Body of pancreas (tissue), 4 donors: ENCODE data around the gene PAPPA2. TPM values are rescaled to one million over a fixed set of nuclear protein-coding genes. Genes with fewer than 3 reads are reported as not detected.

Source experiments
- ATAC-seq: fragments of 150-250 bp; one replicate; pipeline ENCODE4 v1.9.1; 2016
- DNase-seq, 4 donors: peaks; one replicate each; pipeline ENCODE4 v3.0.0-alpha.2; 2019
- H3K27ac ChIP-seq, 4 donors: fragments of 200-600 bp; sonication (generic); 1 replicate in 3 of 4; 2 replicates in 1 of 4; pipeline versions ENCODE4 v1.5.1 to v1.6.1; 2016 to 2019; ENCODE audit warnings: mild to moderate bottlenecking in 1 of 4, mixed read lengths in 1 of 4, moderate library complexity in 1 of 4
- H3K27me3 ChIP-seq, 2 donors: fragments of 200-600 bp; sonication (generic); one replicate each; pipeline ENCODE4 v1.6.0; 2016; ENCODE audit warnings: mild to moderate bottlenecking in 1 of 2
- H3K36me3 ChIP-seq, 2 donors: fragments of 200-600 bp; sonication (generic); replicated peaks in 1 of 2; 2 replicates each; pipeline ENCODE4 v1.5.1; 2016; ENCODE audit warnings: low read depth in 2 of 2; ENCODE audit not compliant: insufficient read depth in 1 of 2
- H3K4me1 ChIP-seq: fragments of 200-600 bp; sonication (generic); one replicate; pipeline ENCODE4 v1.6.0; 2016
- H3K4me3 ChIP-seq, 2 donors: fragments of 200-600 bp; sonication (generic); 1 replicate in 1 of 2; 2 replicates in 1 of 2; pipeline ENCODE4 v1.5.1; 2016 to 2019
- H3K9me3 ChIP-seq, 3 donors: fragments of 200-600 bp; sonication (generic); 1 replicate in 2 of 3; 2 replicates in 1 of 3; pipeline ENCODE4 v1.5.1; 2016
- POLR2A ChIP-seq, 3 donors: fragments of 450-650 bp; IDR thresholded peaks; one replicate each; pipeline ENCODE4 v1.6.1; 2016; ENCODE audit warnings: antibody characterized with exemption in 3 of 3, mild to moderate bottlenecking in 2 of 3
- WGBS, 2 donors: methylation state at CpG; one replicate each; pipeline ENCODE4 v1.1.5; 2017; 5-methylcytosine and 5-hydroxymethylcytosine counted together
- intact Hi-C: fragments of 100-400 bp; cut with DNase I; formaldehyde crosslinking; loops from one replicate; pipeline ENCODE4 v1.15.1; 2023
- total RNA-seq, 2 donors: library from RNA; depleted of rRNA; stranded (reverse); fragments of >200 nt; gene quantifications; one replicate each; pipeline ENCODE4 v1.1.0, GENCODE V29; 2016
- TF ChIP-seq, protein P1 (sequence below), 7 experiments: fragments of 450-650 bp in 4 of 7; fragments of 200-600 bp in 3 of 7; sonication (generic) in 3 of 7; IDR thresholded peaks; one replicate each; pipeline ENCODE4 v1.5.1; 2016 to 2019; ENCODE audit warnings: antibody characterized with exemption in 7 of 7

The PAPPA2 gene
- total RNA-seq, 2 donors from 2014 or later = under 0.01 to 5.4 TPM

DNA sequence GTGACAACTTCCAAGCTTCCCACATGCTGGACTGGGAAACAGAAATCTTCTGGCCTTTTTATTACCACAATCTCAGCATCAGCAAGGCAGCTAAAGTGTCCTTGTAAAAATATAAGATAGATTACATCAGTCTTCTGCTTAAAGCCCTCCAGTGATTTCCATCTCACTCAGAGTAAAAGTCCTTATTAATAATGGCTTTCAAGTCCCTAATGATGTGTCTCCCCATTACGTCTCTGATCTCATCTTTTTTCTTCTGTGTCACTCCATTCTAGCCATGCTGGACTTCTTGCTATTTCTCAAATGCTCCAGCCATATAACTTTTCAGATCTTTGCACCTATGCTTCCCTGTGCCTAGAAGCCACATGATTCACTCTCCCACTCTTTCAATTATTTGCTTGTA lies 22.1 kb downstream of the PAPPA2 start:
- no peak overlapping the region for H3K27ac ChIP-seq
- no peaks in the 10 kb centered on the region for H3K36me3 ChIP-seq
- ATAC-seq (no peak), DNase-seq (no peak)
- H3K27me3 ChIP-seq = no peaks in the 10 kb centered on the region
- H3K9me3 ChIP-seq = no peaks in the 10 kb centered on the region
- 59 to 67% methylated on average over 1 of the region's 1 CpG for WGBS, 2 donors
- TF ChIP-seq, protein P1, sequence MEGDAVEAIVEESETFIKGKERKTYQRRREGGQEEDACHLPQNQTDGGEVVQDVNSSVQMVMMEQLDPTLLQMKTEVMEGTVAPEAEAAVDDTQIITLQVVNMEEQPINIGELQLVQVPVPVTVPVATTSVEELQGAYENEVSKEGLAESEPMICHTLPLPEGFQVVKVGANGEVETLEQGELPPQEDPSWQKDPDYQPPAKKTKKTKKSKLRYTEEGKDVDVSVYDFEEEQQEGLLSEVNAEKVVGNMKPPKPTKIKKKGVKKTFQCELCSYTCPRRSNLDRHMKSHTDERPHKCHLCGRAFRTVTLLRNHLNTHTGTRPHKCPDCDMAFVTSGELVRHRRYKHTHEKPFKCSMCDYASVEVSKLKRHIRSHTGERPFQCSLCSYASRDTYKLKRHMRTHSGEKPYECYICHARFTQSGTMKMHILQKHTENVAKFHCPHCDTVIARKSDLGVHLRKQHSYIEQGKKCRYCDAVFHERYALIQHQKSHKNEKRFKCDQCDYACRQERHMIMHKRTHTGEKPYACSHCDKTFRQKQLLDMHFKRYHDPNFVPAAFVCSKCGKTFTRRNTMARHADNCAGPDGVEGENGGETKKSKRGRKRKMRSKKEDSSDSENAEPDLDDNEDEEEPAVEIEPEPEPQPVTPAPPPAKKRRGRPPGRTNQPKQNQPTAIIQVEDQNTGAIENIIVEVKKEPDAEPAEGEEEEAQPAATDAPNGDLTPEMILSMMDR (IDR thresholded peaks at IDR 0.05) = no peak
- TF ChIP-seq POLR2A (IDR thresholded peaks at IDR 0.05) = no peak
- no peaks in the 10 kb centered on the region for H3K4me1 ChIP-seq
- intact Hi-C loops = no loop called here
- no peak overlapping the region for H3K4me3 ChIP-seq

DNA sequence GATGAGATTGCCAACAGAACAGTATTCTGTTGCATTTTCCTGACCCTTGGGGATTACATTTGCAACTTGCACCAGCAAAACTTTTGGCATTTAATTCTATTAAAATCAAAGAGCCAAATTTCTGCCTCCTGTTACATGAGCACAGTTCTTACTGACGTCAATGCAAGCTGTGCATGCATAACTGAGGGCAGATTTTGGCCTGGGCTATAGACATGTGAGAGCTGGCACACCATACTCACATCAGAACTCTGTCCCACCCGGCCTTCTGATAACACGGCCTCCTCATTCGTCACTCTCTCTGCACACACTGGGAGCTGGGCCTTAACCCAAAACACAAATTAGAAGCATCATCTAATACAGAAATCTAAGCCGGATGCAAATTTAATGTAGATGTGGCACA lies 31.5 kb downstream of the PAPPA2 start:
- no peaks in the 10 kb centered on the region for H3K27me3 ChIP-seq
- WGBS, 2 donors = 66 to 72% methylated on average over 5 of the region's 5 CpGs
- intact Hi-C loops = no loop called here
- no peak overlapping the region for H3K27ac ChIP-seq
- no peaks in the 10 kb centered on the region for H3K36me3 ChIP-seq
- DNase-seq = no peak
- no peaks in the 10 kb centered on the region for H3K4me1 ChIP-seq
- no peaks in the 10 kb centered on the region for H3K9me3 ChIP-seq
- TF ChIP-seq, protein P1 (IDR thresholded peaks at IDR 0.05) = no peak
- no peak for TF ChIP-seq POLR2A (IDR thresholded peaks at IDR 0.05)
- ATAC-seq = no peak
- H3K4me3 ChIP-seq = no peak overlapping the region

DNA sequence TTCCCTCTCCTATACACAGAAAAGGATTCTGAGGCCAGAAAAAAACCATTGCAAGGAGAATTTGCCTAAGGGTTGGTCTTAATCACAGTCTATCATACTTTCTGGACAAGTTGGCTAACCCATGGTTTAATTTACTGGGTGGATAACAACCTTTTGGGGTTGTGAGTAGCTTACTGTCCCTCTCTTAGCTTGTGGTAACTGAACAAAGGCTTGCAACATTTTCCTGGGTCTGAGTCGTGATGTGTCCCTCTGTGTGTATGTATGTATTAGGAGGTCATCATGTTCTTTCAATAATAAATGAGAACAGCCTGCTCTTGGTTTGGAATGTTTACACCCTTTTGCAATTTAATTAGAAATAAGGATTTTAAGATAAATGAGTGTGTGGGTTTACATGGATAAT lies 36.7 kb downstream of the PAPPA2 start:
- DNase-seq (no peak), ATAC-seq (no peak)
- TF ChIP-seq, protein P1 (IDR thresholded peaks at IDR 0.05) = no peak
- TF ChIP-seq POLR2A (IDR thresholded peaks at IDR 0.05) = no peak
- intact Hi-C loops = no loop called here
- WGBS, 2 donors = 19 to 41% methylated on average over 1 of the region's 1 CpG
- Histone ChIP-seq H3K27ac (no peak overlapping the region), H3K36me3 (no peaks in the 10 kb centered on the region), H3K9me3 (no peaks in the 10 kb centered on the region), H3K4me1 (no peaks in the 10 kb centered on the region), H3K27me3 (no peaks in the 10 kb centered on the region), H3K4me3 (no peak overlapping the region)

DNA sequence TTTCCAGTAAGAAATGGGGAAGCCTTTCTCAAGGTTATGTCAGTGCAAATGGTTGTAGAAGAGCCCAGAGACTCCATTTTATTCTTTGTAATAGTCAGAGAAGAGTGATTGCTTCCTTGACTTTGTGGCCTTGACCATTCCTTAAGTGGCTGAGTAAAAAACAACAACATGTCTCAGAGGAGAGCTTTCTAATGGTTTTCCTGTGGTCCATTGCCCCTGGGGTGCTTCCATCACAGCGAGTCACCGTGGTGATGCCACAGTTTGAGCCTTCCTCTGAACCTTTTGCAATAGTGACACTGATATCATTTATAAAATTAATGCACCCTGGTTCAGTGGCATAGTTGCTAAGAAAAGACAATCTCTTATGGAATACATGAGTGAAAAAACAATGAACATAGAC lies 38.6 kb downstream of the PAPPA2 start:
- H3K4me3 ChIP-seq = no peak overlapping the region
- H3K27ac ChIP-seq = no peak overlapping the region
- intact Hi-C loops = no loop called here
- 84 to 89% methylated on average over 2 of the region's 2 CpGs for WGBS, 2 donors
- ATAC-seq (no peak), DNase-seq (no peak)
- no peaks in the 10 kb centered on the region for H3K27me3 ChIP-seq
- H3K4me1 ChIP-seq = no peaks in the 10 kb centered on the region
- H3K9me3 ChIP-seq = no peaks in the 10 kb centered on the region
- no peaks in the 10 kb centered on the region for H3K36me3 ChIP-seq
- no peak for TF ChIP-seq POLR2A (IDR thresholded peaks at IDR 0.05)
- TF ChIP-seq, protein P1 (IDR thresholded peaks at IDR 0.05) = no peak

DNA sequence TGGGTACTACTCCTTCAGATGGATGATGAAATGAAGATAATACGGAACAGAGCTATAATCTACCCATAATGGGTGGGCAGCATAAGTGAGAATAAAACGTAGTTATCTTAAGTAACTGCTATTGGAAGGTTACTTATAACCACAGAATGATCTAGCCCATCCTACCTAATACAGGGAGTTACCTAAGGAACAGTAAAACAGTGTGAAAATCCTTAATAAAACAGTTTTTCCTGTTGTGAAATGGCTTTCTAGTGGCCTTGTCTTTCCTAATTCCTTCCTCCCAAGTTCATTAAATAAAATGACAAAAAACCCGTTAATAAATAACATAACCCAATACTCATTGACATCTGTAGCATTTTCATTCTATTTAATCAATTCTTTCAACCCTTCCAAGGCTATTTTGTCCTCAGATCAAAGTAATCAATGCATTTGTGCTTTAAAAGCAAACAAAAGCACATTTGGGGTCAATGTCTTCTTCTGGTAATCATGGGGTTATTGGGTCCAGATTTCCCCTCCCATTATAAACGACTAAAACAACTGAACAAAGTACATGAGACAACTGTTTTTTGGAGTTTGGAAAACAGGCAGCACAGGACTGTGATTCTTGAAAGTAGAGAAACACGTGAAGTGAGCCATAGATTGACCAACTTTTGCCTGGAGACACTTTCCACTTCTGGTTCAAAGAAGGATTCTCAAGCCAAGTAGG lies 42.0 kb downstream of the PAPPA2 start:
- Histone ChIP-seq H3K27ac (no peak overlapping the region), H3K4me3 (no peak overlapping the region), H3K4me1 (no peaks in the 10 kb centered on the region), H3K36me3 (no peaks in the 10 kb centered on the region), H3K27me3 (no peaks in the 10 kb centered on the region), H3K9me3 (no peaks in the 10 kb centered on the region)
- no peak for TF ChIP-seq POLR2A (IDR thresholded peaks at IDR 0.05)
- TF ChIP-seq, protein P1 (IDR thresholded peaks at IDR 0.05) = no peak
- ATAC-seq = no peak
- no peak for DNase-seq
- intact Hi-C loops = no loop called here
- WGBS, 2 donors = 43 to 45% methylated on average over 5 of the region's 5 CpGs
